Astrocyte of the spinal cord (primary cell): ENCODE data around the gene CASKIN2.

ENCODE experiments used
- DNase-seq: peaks from one replicate; pipeline ENCODE4 v3.0.0; 2011; ENCODE audit warnings: low read depth, low spot score
- H3K4me3 ChIP-seq: 2 replicates; pipeline ENCODE4 v1.5.1; 2011; ENCODE audit warnings: low read depth, mild to moderate bottlenecking, low read length, moderate library complexity
- in situ Hi-C: cut with HindIII; loops from 2 replicates; pipeline ENCODE4 v1.10.0; 2017; ENCODE audit warnings: low sequenced_read_pairs
- TF ChIP-seq, protein P1 (sequence below): IDR thresholded peaks from 2 replicates; pipeline ENCODE4 v1.5.1; 2012; ENCODE audit warnings: low read depth, mild to moderate bottlenecking, low read length, inconsistent platforms

The CASKIN2 gene

DNA sequence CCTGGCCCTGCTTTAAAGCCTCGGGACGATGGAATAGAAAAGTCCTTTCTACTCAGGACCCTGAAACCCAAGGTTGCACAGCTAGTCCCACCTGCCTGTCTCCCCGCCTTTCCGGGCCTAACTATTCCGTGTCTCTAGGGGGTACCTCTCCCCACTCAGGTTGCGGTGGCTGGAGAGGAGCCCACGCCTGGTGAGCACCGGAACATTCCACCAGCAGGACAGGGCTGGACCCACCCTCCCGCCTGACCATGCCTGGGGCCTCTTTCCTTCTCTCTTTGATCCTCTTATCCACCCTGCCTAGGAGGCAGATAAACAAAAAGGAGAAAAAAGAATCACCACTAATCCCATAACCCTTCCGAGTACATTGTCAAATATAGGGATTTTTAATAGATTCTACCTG is 21.0 kb upstream of the CASKIN2 start:
- H3K4me3 ChIP-seq, result no peak overlapping the region
- in situ Hi-C loops, result no loop called here
- TF ChIP-seq, protein P1, sequence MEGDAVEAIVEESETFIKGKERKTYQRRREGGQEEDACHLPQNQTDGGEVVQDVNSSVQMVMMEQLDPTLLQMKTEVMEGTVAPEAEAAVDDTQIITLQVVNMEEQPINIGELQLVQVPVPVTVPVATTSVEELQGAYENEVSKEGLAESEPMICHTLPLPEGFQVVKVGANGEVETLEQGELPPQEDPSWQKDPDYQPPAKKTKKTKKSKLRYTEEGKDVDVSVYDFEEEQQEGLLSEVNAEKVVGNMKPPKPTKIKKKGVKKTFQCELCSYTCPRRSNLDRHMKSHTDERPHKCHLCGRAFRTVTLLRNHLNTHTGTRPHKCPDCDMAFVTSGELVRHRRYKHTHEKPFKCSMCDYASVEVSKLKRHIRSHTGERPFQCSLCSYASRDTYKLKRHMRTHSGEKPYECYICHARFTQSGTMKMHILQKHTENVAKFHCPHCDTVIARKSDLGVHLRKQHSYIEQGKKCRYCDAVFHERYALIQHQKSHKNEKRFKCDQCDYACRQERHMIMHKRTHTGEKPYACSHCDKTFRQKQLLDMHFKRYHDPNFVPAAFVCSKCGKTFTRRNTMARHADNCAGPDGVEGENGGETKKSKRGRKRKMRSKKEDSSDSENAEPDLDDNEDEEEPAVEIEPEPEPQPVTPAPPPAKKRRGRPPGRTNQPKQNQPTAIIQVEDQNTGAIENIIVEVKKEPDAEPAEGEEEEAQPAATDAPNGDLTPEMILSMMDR, result no peak
- DNase-seq, result no peak

DNA sequence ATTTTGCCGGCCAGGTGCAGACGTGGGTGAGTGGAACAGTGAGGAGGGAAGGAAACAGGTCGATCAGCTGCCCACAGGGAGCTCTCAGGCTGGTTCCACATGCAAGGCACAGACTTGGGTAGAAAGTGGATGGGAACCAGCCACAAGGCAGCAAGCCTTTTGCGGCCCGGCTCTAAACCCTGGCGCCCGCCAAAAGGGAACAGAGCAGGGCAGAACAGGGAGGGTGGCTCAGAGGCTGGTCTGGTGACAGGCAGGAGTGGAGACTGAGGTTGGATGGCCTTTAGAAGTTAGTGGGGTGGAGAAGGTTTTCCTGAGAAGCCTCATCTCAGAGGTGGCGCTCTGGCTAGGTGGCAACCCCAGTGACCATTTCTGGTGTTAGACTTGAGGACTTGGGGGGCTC is 20.5 kb upstream of the CASKIN2 start:
- TF ChIP-seq, protein P1, result no peak
- no peak for DNase-seq
- H3K4me3 ChIP-seq, result no peak overlapping the region
- in situ Hi-C loops, result no loop called here

DNA sequence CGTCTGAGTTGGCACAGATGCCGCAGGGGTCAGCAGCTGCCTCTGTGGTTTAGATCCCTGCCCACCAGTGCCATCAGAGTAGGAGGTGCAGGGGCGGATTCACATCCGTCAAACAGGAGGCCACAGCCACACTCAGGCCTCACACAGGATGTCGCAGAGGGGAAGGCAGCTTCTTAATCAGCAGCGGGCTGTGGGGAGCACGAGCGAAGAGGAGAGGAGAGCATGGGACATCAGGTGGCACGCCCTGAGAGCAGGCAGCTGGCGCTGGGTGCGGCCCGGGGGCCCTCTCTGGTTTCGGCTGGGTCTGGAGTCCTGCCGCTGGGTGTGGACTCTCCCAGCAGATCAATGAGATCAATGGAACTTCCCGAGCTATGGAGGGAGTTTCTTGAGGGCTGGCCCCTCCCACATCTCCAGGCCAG is 19.8 kb upstream of the CASKIN2 start:
- TF ChIP-seq, protein P1, result no peak

DNA sequence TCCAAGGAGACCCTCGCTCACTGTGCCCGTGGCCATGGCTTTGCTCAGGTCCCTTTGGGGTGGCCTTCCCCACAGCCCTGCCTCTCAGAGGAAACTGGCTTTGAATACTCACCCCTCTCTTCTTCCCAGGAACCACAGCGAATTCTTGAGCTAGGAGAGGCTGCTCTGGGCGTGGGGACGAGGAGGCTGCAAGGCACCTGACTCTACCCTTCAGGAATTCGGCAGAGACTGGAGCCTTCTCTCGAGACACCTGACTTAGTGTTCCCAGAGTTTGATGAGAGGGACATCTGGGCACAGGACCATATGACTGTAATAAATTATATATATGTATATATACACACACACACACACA is 16.4 kb upstream of the CASKIN2 start:
- no peak overlapping the region for H3K4me3 ChIP-seq
- DNase-seq, result no peak
- TF ChIP-seq, protein P1, result no peak
- in situ Hi-C loops, result no loop called here

More for the DNA sequence above, 19.8 kb upstream of the CASKIN2 start:
- no peak for DNase-seq
- H3K4me3 ChIP-seq, result no peak overlapping the region
- in situ Hi-C loops, result no loop called here

DNA sequence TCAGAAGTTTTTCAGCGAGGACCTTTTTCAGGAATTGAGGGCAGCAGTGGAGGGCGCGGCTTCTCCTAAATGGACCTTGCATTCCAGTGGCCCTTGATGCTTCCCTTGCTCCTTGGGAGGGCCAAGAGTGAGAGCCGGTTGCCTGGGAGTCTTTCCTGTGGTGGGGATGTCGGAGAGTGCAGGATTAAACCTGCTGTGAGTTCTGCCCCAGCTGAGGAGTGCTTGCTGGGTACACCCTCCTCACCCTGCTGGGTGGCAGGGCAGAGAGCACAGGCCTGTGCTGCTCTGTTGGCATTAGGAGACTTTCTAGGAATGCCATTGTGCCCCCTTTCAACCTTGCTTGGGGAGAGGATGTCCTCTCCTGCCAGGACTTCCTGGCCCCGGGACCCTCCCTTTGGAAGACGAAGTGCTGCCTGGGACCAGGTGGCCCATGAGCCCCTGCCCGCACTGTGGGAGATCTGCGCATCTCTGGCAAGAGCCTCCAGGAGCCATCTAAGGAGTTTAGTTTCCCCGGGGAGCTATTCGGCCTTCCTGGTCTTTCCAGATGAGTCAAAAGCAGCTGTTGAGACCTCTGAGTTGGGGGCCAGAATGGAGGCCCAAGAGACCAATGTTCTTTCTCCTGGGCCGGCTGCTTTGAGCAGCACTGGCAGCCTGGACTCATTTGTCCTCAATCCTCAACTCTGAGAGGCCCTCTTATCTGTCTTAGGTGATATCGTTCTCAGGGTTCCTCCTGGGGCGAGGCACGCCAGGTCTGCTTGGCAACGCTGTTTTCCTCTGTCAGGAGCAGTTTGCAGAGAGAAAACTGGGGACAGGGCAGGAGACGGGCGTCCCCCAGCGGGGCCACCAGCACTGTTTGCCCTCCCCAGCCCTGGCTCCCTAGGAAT is 15.7 kb upstream of the CASKIN2 start:
- in situ Hi-C loops, result no loop called here
- TF ChIP-seq, protein P1, result no peak
- H3K4me3 ChIP-seq, result no peak overlapping the region
- no peak for DNase-seq

DNA sequence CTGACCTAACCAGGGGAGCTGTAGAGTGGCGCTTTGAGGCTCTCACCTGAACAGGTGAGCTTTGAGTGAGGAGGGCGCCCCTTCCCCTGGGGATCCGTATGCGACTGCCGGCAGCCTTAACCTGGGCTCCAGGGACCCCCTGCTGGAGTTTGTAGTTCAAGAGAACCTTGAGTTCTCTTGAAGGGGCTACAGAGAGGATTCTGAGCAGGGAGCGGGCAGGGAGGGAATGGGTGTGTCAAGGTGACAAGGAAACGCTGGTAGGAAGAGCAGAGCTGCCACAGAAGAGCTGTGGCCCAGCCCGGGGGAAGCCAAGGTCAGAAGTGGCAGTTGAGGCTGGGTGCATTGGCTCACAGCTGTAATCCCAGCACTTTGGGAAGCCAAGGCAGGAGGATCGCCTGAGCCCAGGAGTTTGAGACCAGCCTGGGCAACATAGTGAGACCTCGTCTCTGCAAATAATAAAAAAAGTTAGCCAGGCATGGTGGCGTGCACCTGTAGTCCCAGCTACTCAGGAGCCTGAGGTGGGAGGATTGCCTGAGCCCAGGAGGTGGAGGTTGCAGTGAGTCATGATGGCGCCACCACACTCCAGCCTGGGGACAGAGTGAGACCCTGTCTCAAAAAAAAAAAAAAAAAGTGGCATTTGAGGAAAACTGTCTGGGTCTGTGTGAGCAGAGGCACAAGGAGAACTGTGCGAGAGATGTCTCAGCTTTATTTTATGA is 11.4 kb upstream of the CASKIN2 start:
- no peak for DNase-seq
- in situ Hi-C loops, result no loop called here
- H3K4me3 ChIP-seq, result no peak overlapping the region

More for the DNA sequence above, 11.4 kb upstream of the CASKIN2 start:
- TF ChIP-seq, protein P1, result no peak
